ENCODE data around the gene HOXA10.

- TF ChIP-seq, protein P1, sequence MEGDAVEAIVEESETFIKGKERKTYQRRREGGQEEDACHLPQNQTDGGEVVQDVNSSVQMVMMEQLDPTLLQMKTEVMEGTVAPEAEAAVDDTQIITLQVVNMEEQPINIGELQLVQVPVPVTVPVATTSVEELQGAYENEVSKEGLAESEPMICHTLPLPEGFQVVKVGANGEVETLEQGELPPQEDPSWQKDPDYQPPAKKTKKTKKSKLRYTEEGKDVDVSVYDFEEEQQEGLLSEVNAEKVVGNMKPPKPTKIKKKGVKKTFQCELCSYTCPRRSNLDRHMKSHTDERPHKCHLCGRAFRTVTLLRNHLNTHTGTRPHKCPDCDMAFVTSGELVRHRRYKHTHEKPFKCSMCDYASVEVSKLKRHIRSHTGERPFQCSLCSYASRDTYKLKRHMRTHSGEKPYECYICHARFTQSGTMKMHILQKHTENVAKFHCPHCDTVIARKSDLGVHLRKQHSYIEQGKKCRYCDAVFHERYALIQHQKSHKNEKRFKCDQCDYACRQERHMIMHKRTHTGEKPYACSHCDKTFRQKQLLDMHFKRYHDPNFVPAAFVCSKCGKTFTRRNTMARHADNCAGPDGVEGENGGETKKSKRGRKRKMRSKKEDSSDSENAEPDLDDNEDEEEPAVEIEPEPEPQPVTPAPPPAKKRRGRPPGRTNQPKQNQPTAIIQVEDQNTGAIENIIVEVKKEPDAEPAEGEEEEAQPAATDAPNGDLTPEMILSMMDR (IDR thresholded peaks at IDR 0.05): no peak
- TF ChIP-seq POLR2A (IDR thresholded peaks at IDR 0.05) (no peak), EP300 (IDR thresholded peaks at IDR 0.05) (no peak)
Measured at GRCh38 chr7:27141923-27142579, 32.1 kb downstream of the HOXA10 start.
